Measurements from ENCODE around the gene PLEKHG1.

Gene PLEKHG1

GRCh38 chr6:150646228-150646627, 46.5 kb downstream of the PLEKHG1 start:
- TF ChIP-seq CTCF (IDR thresholded peaks at IDR 0.05): no peak
- no peak overlapping the region for H3K27ac Mint-ChIP-seq
- H3K4me1 Mint-ChIP-seq: peaks cover 14% of the 10 kb centered on the region
- DNase-seq: no peak
- peaks cover 6% of the 10 kb centered on the region for H3K9me3 Mint-ChIP-seq
- no peaks in the 10 kb centered on the region for H3K27me3 Mint-ChIP-seq (ENCODE audit: low read depth, poor library complexity)
- H3K36me3 Mint-ChIP-seq (ENCODE audit: low read depth): peaks cover 6% of the 10 kb centered on the region
- H3K4me3 Mint-ChIP-seq: no peak overlapping the region

DNA sequence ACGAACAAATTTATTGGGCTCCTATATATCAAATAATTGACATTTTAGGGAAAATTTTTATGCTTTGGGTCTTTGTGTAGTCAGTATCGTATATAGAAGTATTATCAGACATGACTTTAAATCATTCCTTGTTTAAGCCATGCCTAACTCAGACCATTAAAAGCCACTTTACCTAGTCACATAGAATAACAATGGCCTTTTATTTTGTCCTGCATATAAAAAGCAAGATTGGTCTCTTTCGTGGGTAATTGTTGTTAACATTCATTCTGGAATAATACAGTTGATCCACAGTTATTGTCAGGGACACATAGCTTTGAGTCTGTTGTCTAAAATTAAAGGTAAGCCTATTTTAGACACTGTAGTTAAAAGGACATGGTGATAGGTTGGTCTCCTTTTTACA, 47.4 kb downstream of the PLEKHG1 start:
- Mint-ChIP-seq H3K36me3 (ENCODE audit: low read depth) (peaks cover 6% of the 10 kb centered on the region), H3K9me3 (peaks cover 6% of the 10 kb centered on the region), H3K27ac (no peak overlapping the region), H3K4me1 (peaks cover 9% of the 10 kb centered on the region), H3K27me3 (ENCODE audit: low read depth, poor library complexity) (no peaks in the 10 kb centered on the region), H3K4me3 (no peak overlapping the region)
- no peak for DNase-seq
- TF ChIP-seq CTCF (IDR thresholded peaks at IDR 0.05): no peak

Measured in nephron progenitor cell (in vitro differentiated cells).